Measurements from ENCODE around the gene FBLN5. TPM values are rescaled to one million over a fixed set of nuclear protein-coding genes. Genes with fewer than 3 reads are reported as not detected.

FBLN5 gene
- total and polyA plus RNA-seq, 2 of the 4 experiments (the other 2 are of a cell fraction) = 10.6 to 76.4 TPM

DNA sequence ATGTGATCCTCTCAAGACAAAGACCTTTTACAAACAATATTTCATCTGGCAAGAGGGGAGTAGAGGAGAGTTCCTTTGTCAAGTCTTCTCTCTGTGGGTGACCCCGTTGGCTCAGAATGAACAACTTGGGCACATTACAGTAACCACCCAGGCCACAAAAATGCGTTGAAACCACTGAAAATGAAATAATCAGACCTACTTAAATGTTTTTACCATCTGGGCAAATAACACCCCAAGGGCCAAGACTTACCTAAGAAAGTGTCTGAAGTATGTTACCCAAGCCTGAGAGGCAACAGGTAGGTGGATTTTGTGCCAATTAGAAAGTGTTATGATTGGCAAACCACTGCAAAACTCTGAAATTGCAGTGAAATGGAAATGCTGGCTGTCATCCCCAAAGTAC lies 81.4 kb downstream of the FBLN5 start:
- no peak overlapping the region for H2AFZ ChIP-seq (replicated peaks; ENCODE audit: low read length, poor library complexity)
- H3K9ac ChIP-seq (ENCODE audit: low read depth, low read length) = no peak overlapping the region
- H3K4ac ChIP-seq (ENCODE audit: low read depth, low read length) = no peak overlapping the region
- H4K5ac ChIP-seq (ENCODE audit: low read depth, low read length) = no peak overlapping the region
- H3K18ac ChIP-seq (ENCODE audit: low read depth, low read length) = no peak overlapping the region
- in situ Hi-C loops (cut with MboI; ENCODE audit: low sequenced_read_pairs) = no loop called here
- no peaks in the 10 kb centered on the region for H3K9me3 ChIP-seq (ENCODE audit: control insufficient read depth, insufficient read depth, low read length)
- H3K4me2 ChIP-seq (ENCODE audit: low read depth, low read length) = no peak overlapping the region
- DNase-seq = no peak
- H2AK9ac ChIP-seq (replicated peaks; ENCODE audit: low read depth, low read length, poor library complexity) = no peak overlapping the region
- ChIA-PET POLR2A (ENCODE audit: unreplicated experiment) (no interaction called here), CTCF (no interaction called here)
- H3K79me1 ChIP-seq (ENCODE audit: low read depth in 1 of 2, low read length in 2 of 2) = no peaks in the 10 kb centered on the region
- no peak overlapping the region for H2AK5ac ChIP-seq (ENCODE audit: low read depth, low read length)
- H3K56ac ChIP-seq (ENCODE audit: extremely low read depth, insufficient read depth, low read length) = no peak overlapping the region
- H3K23ac ChIP-seq (ENCODE audit: low read depth, low read length) = no peak overlapping the region
- H2BK15ac ChIP-seq (ENCODE audit: low read depth, low read length) = no peak overlapping the region
- H3K27me3 ChIP-seq (ENCODE audit: control insufficient read depth, insufficient read depth, low read length) = no peaks in the 10 kb centered on the region
- TF ChIP-seq BHLHE40 (IDR thresholded peaks at IDR 0.05; ENCODE audit: low read depth, low read length) (no peak), RAD21 (IDR thresholded peaks at IDR 0.05; ENCODE audit: low read length) (no peak), RCOR1 (IDR thresholded peaks at IDR 0.05; ENCODE audit: insufficient replicate concordance, low read length) (no peak), NFE2L2 (IDR thresholded peaks at IDR 0.05; ENCODE audit: low read depth, low read length) (no peak), MAZ (IDR thresholded peaks at IDR 0.05; ENCODE audit: borderline replicate concordance, low read depth, low read length) (no peak), MXI1 (IDR thresholded peaks at IDR 0.05; ENCODE audit: borderline replicate concordance, low read depth, low read length) (no peak), RFX5 (IDR thresholded peaks at IDR 0.05; ENCODE audit: low read depth, low read length) (no peak), CEBPB (IDR thresholded peaks at IDR 0.05; ENCODE audit: low read depth, low read length) (no peak), SMC3 (IDR thresholded peaks at IDR 0.05; ENCODE audit: low read depth, low read length) (no peak), POLR2A (IDR thresholded peaks at IDR 0.05; ENCODE audit: low read depth, low read length) (no peak), MAFK (IDR thresholded peaks at IDR 0.05; ENCODE audit: low read depth, low read length) (no peak), FOS (IDR thresholded peaks at IDR 0.05; ENCODE audit: low read depth, low read length) (no peak), CHD1 (IDR thresholded peaks at IDR 0.05; ENCODE audit: low read depth, low read length) (no peak), CTCF (conservative IDR thresholded peaks at IDR 0.05; ENCODE audit: low read depth, low read length) (no peak)
- TF ChIP-seq, protein P1, sequence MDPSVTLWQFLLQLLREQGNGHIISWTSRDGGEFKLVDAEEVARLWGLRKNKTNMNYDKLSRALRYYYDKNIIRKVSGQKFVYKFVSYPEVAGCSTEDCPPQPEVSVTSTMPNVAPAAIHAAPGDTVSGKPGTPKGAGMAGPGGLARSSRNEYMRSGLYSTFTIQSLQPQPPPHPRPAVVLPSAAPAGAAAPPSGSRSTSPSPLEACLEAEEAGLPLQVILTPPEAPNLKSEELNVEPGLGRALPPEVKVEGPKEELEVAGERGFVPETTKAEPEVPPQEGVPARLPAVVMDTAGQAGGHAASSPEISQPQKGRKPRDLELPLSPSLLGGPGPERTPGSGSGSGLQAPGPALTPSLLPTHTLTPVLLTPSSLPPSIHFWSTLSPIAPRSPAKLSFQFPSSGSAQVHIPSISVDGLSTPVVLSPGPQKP (IDR thresholded peaks at IDR 0.05; ENCODE audit: borderline replicate concordance, low read depth, low read length) = no peak
- TF ChIP-seq, protein P2, sequence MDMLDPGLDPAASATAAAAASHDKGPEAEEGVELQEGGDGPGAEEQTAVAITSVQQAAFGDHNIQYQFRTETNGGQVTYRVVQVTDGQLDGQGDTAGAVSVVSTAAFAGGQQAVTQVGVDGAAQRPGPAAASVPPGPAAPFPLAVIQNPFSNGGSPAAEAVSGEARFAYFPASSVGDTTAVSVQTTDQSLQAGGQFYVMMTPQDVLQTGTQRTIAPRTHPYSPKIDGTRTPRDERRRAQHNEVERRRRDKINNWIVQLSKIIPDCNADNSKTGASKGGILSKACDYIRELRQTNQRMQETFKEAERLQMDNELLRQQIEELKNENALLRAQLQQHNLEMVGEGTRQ (IDR thresholded peaks at IDR 0.05; ENCODE audit: low read depth, low read length) = no peak
- H3K4me3 ChIP-seq (ENCODE audit: insufficient read depth, low read depth, low read length) = no peak overlapping the region
- no CpG with 5 or more reads among the region's 2 CpGs for WGBS, 2 experiments (ENCODE audit: extremely low coverage in 2 of 2, insufficient read length in 1 of 2)
- H2BK5ac ChIP-seq (ENCODE audit: low read depth, low read length, poor library complexity, severe bottlenecking) = no peak overlapping the region
- H4K8ac ChIP-seq (ENCODE audit: low read depth in 2 of 2, low read length in 2 of 2) = no peak overlapping the region
- no peak overlapping the region for H3K27ac ChIP-seq (ENCODE audit: insufficient read depth, low read length)
- no peak overlapping the region for H2BK120ac ChIP-seq (ENCODE audit: low read depth, low read length)
- peaks cover 4% of the 10 kb centered on the region for H3K4me1 ChIP-seq (ENCODE audit: control insufficient read depth, insufficient read depth, low read length)
- dilution Hi-C loops (cut with HindIII; ENCODE audit: low sequenced_read_pairs, unreplicated experiment) = no loop called here
- H2BK20ac ChIP-seq (ENCODE audit: low read depth, low read length) = no peak overlapping the region
- H3K36me3 ChIP-seq (ENCODE audit: control insufficient read depth, insufficient read depth, low read length) = peaks cover 14% of the 10 kb centered on the region; the same call in 1 of the 2 replicates
- H3K14ac ChIP-seq (replicated peaks; ENCODE audit: low read depth, low read length) = no peak overlapping the region
- ATAC-seq (ENCODE audit: low read depth) = no peak
- BruUV-seq (replicated peaks) = no TSS peak
- H4K91ac ChIP-seq (ENCODE audit: insufficient read depth, low read depth, low read length) = no peak overlapping the region
- no peaks in the 10 kb centered on the region for H4K20me1 ChIP-seq (ENCODE audit: insufficient read depth, low read length)
- intact Hi-C loops (cut with micrococcal nuclease) = no loop called here
- peaks cover 2% of the 10 kb centered on the region; the same call in 1 of the 2 replicates for H3K9me1 ChIP-seq (ENCODE audit: insufficient read depth, low read length)

All from IMR-90 (cell line).